Measurements from ENCODE around the gene NOTUM. TPM values are rescaled to one million over a fixed set of nuclear protein-coding genes. Genes with fewer than 3 reads are reported as not detected.

The NOTUM gene
- total and polyA plus RNA-seq, 2 donors (not counting 3 experiments of a cell fraction or from before 2014, with no cell fraction given): not detected

DNA sequence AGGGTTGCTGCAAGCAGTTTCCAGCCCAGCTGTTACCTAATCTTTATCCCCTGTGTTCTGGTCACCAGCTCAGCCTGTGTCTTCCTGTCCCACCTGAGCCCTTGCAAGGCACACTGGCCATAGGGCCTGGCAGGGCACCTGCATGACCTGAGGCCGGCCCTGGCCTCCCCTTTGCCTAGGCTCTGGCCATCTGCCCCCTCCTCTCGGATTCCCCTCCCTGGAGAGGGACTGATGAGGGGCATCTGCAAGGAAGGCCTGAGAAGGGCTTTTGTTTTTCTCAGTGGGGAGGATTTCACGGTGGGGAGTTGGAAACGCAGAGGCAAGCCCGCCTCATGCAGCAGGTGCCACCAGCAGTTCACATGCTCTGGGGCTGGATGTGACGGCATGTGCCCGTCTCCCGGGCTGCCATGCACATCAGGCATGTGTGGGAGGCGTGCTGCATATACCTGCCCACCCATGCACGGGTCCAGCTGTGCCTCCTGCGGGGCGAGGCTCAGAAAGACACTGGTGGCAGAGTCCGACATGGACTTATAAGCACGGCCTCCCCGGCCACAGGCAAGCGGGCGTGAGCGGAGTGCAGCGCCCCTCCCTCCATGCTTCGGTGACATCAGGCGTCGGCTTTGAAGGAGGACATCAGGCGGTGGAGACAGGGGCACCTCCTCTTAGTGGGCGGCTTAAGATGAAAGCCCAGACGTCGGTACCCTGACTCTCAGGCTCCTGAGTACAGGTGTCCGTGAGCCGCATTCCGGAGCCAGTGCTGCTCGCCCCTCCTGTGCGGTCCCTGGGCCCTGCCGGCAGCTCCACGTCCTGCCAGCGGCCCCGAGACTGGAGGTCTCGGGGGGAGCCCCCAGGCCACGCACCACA lies 33.0 kb upstream of the NOTUM start:
- intact Hi-C loops (cut with micrococcal nuclease): no loop called here
- no peak for FAIRE-seq
- H3K79me2 ChIP-seq (ENCODE audit: control insufficient read depth, insufficient read depth, low read length): no peaks in the 10 kb centered on the region
- ChIA-PET CTCF (no interaction called here), POLR2A (no interaction called here)
- H4K20me1 ChIP-seq (replicated peaks; ENCODE audit: control insufficient read depth, extremely low read depth, insufficient read depth, low read length): no peaks in the 10 kb centered on the region
- BruUV-seq (replicated peaks): no TSS peak
- no peak for DNase-seq (ENCODE audit: low read depth, low spot score)
- dilution Hi-C loops (cut with MboI; ENCODE audit: extremely low pct_ligation_motif_present, low sequenced_read_pairs): no loop called here
- no peak overlapping the region for H3K27ac ChIP-seq (ENCODE audit: insufficient read depth, low read depth, low read length)
- H3K4me2 ChIP-seq (ENCODE audit: insufficient read depth, low read length): no peak overlapping the region
- TF ChIP-seq GATA2 (IDR thresholded peaks at IDR 0.05; ENCODE audit: insufficient read depth, insufficient read length, low read depth, low read length) (no peak), CTCF (IDR thresholded peaks at IDR 0.05; ENCODE audit: extremely low read depth in 1 of 2, insufficient read depth in 1 of 2, low read depth in 1 of 2, low read length in 2 of 2) (no peak), POLR2A (IDR thresholded peaks at IDR 0.05; ENCODE audit: low read depth, low read length) (no peak), MYC (IDR thresholded peaks at IDR 0.05; ENCODE audit: low read depth, low read length) (no peak), FOS (IDR thresholded peaks at IDR 0.05; ENCODE audit: borderline replicate concordance, insufficient read depth, low read length) (no peak), EZH2 (IDR thresholded peaks at IDR 0.05; ENCODE audit: borderline replicate concordance, low read depth, low read length, severe bottlenecking) (no peak), JUN (IDR thresholded peaks at IDR 0.05; ENCODE audit: borderline replicate concordance, insufficient read depth, insufficient read length, low read depth) (no peak), POLR2AphosphoS5 (IDR thresholded peaks at IDR 0.05; ENCODE audit: insufficient read depth, low read depth, low read length) (no peak)
- TF ChIP-seq, protein P1, sequence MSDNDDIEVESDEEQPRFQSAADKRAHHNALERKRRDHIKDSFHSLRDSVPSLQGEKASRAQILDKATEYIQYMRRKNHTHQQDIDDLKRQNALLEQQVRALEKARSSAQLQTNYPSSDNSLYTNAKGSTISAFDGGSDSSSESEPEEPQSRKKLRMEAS (IDR thresholded peaks at IDR 0.05; ENCODE audit: insufficient read depth, insufficient read length): no peak
- no peaks in the 10 kb centered on the region for H3K27me3 ChIP-seq (ENCODE audit: control insufficient read depth in 2 of 2, insufficient read depth in 2 of 2, low read length in 2 of 2)
- H3K9me1 ChIP-seq (replicated peaks; ENCODE audit: control insufficient read depth, extremely low read depth, insufficient read depth, low read length): no peaks in the 10 kb centered on the region
- no peak overlapping the region for H3K9ac ChIP-seq (replicated peaks; ENCODE audit: extremely low read depth, insufficient read depth, low read length)
- peaks cover 0 to 2% of the 10 kb centered on the region in 2 experiments for H3K36me3 ChIP-seq (ENCODE audit: control insufficient read depth in 2 of 2, extremely low read depth in 1 of 2, insufficient read depth in 2 of 2, low read length in 2 of 2)
- H3K9me3 ChIP-seq (replicated peaks; ENCODE audit: control insufficient read depth, insufficient read depth, low read length): no peaks in the 10 kb centered on the region
- no peak overlapping the region for H2AFZ ChIP-seq (ENCODE audit: low read depth, low read length)
- no peak overlapping the region for H3K4me3 ChIP-seq (replicated peaks in 1 of 3; ENCODE audit: insufficient read depth in 1 of 3, low read depth in 1 of 3, low read length in 3 of 3)
- H3K4me1 ChIP-seq (ENCODE audit: control insufficient read depth, extremely low read depth, insufficient read depth, low read length): peaks cover 2% of the 10 kb centered on the region

All from endothelial cell of umbilical vein (primary cell).